PC-3 (cell line): ENCODE results near the gene TUBB. TPM values are rescaled to one million over a fixed set of nuclear protein-coding genes. Genes with fewer than 3 reads are reported as not detected.

Source experiments
- ATAC-seq: fragments of 200-7000 bp; cut with Tn5 transposase; 2 replicates; pipeline ENCODE4 v1.9.1; 2020; ENCODE audit warnings: mild to moderate bottlenecking, moderate library complexity
- BruUV-seq: library from RNA; stranded (reverse); fragments of 400-500 nt; replicated peaks from 2 replicates; lab custom pipeline; 2021; lab: Mats Ljungman, UMichigan
- CTCF ChIA-PET: fragments of 300-600 bp; sonication (Branson Sonifier 250); formaldehyde crosslinking; loops from one replicate; lab custom pipeline; 2022; ENCODE audit warnings: antibody characterized with exemption; lab: Charles Lee
- POLR2A ChIA-PET: fragments of 300-600 bp; sonication (Branson Sonifier 250); formaldehyde crosslinking; loops from one replicate; lab custom pipeline; 2022; ENCODE audit warnings: antibody characterized with exemption; ENCODE audit not compliant: unreplicated experiment; lab: Charles Lee
- DNase-seq: peaks from one replicate; pipeline ENCODE4 v3.0.0-alpha.2; 2015
- H2AFZ ChIP-seq: fragments of 300-600 bp; sonication (generic); 2 replicates; pipeline ENCODE4 v1.6.0; 2016; ENCODE audit warnings: antibody characterized with exemption, low read length
- H3F3A ChIP-seq: fragments of 300-600 bp; sonication (generic); one replicate; pipeline ENCODE4 v1.6.0; 2017; ENCODE audit warnings: antibody characterized with exemption, low read length, control low read depth, mild to moderate bottlenecking; ENCODE audit not compliant: unreplicated experiment
- H3K27ac ChIP-seq: fragments of 300-600 bp; sonication (generic); 2 replicates; pipeline ENCODE4 v1.5.1; 2016; ENCODE audit warnings: mild to moderate bottlenecking, low read length
- H3K27me3 ChIP-seq: fragments of 300-600 bp; sonication (generic); 2 replicates; pipeline ENCODE4 v1.6.1; 2016; ENCODE audit warnings: low read length, mixed read lengths
- H3K36me3 ChIP-seq: fragments of 300-600 bp; sonication (generic); 2 replicates; pipeline ENCODE4 v1.6.1; 2016; ENCODE audit warnings: low read depth, mixed run types, low read length, mixed read lengths
- H3K4me1 ChIP-seq: fragments of 300-600 bp; sonication (generic); 2 replicates; pipeline ENCODE4 v1.5.1; 2016; ENCODE audit warnings: low read length; ENCODE audit not compliant: insufficient read depth
- H3K4me2 ChIP-seq: fragments of 300-600 bp; sonication (generic); 2 replicates; pipeline ENCODE4 v1.6.0; 2016; ENCODE audit warnings: low read length
- H3K4me3 ChIP-seq: fragments of 300-600 bp; sonication (generic); 2 replicates; pipeline ENCODE4 v1.5.1; 2016; ENCODE audit warnings: mild to moderate bottlenecking, low read length, mixed read lengths
- H3K79me2 ChIP-seq: fragments of 300-600 bp; sonication (generic); 2 replicates; pipeline ENCODE4 v1.6.1; 2017; ENCODE audit warnings: low read length, mixed read lengths
- H3K9ac ChIP-seq: fragments of 300-600 bp; sonication (generic); 2 replicates; pipeline ENCODE4 v1.6.0; 2016; ENCODE audit warnings: mild to moderate bottlenecking, low read length
- H3K9me2 ChIP-seq: fragments of 300-600 bp; sonication (generic); replicated peaks from 2 replicates; pipeline ENCODE4 v1.6.1; 2016; ENCODE audit warnings: mixed run types, low read length, mixed read lengths
- H3K9me3 ChIP-seq: fragments of 300-600 bp; sonication (generic); 2 replicates; pipeline ENCODE4 v1.6.1; 2016; ENCODE audit warnings: low read length, mixed read lengths
- H4K20me1 ChIP-seq: fragments of 300-600 bp; sonication (generic); 2 replicates; pipeline ENCODE4 v1.6.1; 2016; ENCODE audit warnings: low read length, mixed read lengths
- EZH2 ChIP-seq: fragments of 300-600 bp; sonication (generic); IDR thresholded peaks from one replicate; pipeline ENCODE4 v1.6.1; 2017; ENCODE audit warnings: antibody characterized with exemption, mild to moderate bottlenecking, low read length; ENCODE audit not compliant: unreplicated experiment
- EZH2phosphoT487 ChIP-seq: fragments of 300-600 bp; sonication (generic); IDR thresholded peaks from 2 replicates; pipeline ENCODE4 v1.6.1; 2018; ENCODE audit warnings: mild to moderate bottlenecking, antibody characterized with exemption, low read length, borderline replicate concordance
- intact Hi-C: fragments of 100-400 bp; cut with micrococcal nuclease; formaldehyde crosslinking; loops from 2 replicates; pipeline ENCODE4 v1.9.0; 2023
- total RNA-seq: library from RNA; depleted of rRNA; stranded (reverse); fragments of >200 nt; gene quantifications from 2 replicates; pipeline ENCODE4 v1.2.3, GENCODE V29; 2014
- TF ChIP-seq, protein P1 (sequence below): fragments of 300-600 bp; sonication (generic); conservative IDR thresholded peaks from 2 replicates; pipeline ENCODE4 v1.5.1; 2017; ENCODE audit warnings: antibody characterized with exemption, low read depth, mild to moderate bottlenecking, low read length

TUBB gene
- total RNA-seq, 1 experiment from 2014 or later = 1,398 TPM

DNA sequence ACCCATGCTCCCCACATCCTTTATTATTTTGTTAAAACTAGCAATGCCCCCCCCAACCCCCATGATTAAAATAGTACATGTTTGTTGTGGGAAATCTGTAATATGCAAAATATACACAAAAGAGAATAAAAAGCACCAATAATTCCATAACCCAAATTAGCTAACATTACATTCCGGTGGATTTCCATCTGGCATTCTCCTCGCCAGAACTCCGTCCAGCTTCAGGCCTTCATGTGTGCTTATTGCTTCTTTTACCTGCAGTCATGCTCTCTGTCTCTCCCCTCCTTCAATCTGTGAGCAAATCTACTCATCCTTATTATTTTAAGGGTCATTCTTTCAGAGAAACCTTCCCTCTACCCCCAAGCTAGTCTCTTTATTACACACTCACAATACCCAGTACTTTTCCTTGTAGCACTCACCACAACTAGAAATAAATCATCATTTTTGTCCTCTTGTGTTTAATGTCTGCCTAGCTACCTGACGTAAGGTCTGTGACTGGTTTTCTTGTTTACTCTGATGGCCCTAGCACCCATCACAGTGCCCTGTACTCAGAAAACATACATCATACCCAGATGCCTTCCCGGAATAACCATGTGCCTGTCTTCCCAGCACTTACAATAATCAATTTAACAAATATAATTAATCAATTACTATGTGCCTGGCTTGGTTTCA is 49.8 kb downstream of the TUBB start:
- DNase-seq (peak; percentile 40), ATAC-seq (peak; percentile 21)
- Histone ChIP-seq H3K9me3 (no peaks in the 10 kb centered on the region), H3K27me3 (no peaks in the 10 kb centered on the region), H3K27ac (peak overlapping the region; percentile 98), H3K4me2 (peak overlapping the region; percentile 74), H3K9me2 (no peaks in the 10 kb centered on the region), H3K4me1 (peaks cover 36% of the 10 kb centered on the region), H2AFZ (peak overlapping the region; percentile 45; the same call in 1 of the 2 replicates), H4K20me1 (no peaks in the 10 kb centered on the region), H3K36me3 (no peaks in the 10 kb centered on the region), H3K9ac (peak overlapping the region; percentile 90), H3K4me3 (no peak overlapping the region), H3K79me2 (no peaks in the 10 kb centered on the region), H3F3A (peaks cover 14% of the 10 kb centered on the region)
- POLR2A ChIA-PET = interaction anchor here (0.6 to 2.7 kb wide), 5 partner anchors 12 to 302 kb away, joined by 3 to 32 read pairs (median 5); no protein-coding TSS in a partner anchor
- TF ChIP-seq, protein P1, sequence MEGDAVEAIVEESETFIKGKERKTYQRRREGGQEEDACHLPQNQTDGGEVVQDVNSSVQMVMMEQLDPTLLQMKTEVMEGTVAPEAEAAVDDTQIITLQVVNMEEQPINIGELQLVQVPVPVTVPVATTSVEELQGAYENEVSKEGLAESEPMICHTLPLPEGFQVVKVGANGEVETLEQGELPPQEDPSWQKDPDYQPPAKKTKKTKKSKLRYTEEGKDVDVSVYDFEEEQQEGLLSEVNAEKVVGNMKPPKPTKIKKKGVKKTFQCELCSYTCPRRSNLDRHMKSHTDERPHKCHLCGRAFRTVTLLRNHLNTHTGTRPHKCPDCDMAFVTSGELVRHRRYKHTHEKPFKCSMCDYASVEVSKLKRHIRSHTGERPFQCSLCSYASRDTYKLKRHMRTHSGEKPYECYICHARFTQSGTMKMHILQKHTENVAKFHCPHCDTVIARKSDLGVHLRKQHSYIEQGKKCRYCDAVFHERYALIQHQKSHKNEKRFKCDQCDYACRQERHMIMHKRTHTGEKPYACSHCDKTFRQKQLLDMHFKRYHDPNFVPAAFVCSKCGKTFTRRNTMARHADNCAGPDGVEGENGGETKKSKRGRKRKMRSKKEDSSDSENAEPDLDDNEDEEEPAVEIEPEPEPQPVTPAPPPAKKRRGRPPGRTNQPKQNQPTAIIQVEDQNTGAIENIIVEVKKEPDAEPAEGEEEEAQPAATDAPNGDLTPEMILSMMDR = no peak
- no peak for TF ChIP-seq EZH2
- no peak for TF ChIP-seq EZH2phosphoT487
- TSS peak; percentile 92 for BruUV-seq
- intact Hi-C loops = loop anchor here (1.0 to 2.0 kb wide), 3 partner anchors 12 to 21 kb away; no protein-coding TSS in a partner anchor
- CTCF ChIA-PET = interaction anchor here (1.8 kb wide), 1 partner anchor 52 kb away, joined by 5 read pairs; no protein-coding TSS in a partner anchor

DNA sequence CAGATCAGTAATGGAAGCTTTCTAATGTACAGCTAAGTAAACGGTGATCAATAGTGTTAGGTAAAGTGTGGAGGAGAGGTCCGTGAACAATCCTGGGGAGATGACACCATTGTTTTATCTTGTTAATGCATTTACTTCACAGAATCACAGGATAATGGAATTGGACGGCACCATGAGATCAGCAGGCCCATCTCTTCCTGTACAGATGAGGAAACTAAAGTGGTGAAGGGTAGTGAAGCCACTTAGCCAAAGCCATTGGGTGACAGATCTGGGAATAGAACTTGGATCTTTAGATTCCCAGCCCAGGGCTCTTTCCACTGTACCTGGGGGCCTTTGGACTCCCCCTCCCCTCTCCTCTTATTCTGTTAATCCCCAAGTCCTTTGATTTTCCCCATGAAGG is 50.4 kb downstream of the TUBB start:
- Histone ChIP-seq H3K4me3 (no peak overlapping the region), H3K9me3 (no peaks in the 10 kb centered on the region), H3K27ac (peak overlapping the region; percentile 98), H3K4me2 (peak overlapping the region; percentile 74), H4K20me1 (no peaks in the 10 kb centered on the region), H3K4me1 (peaks cover 36% of the 10 kb centered on the region), H2AFZ (no peak overlapping the region), H3F3A (peaks cover 14% of the 10 kb centered on the region), H3K36me3 (no peaks in the 10 kb centered on the region), H3K27me3 (no peaks in the 10 kb centered on the region), H3K9me2 (no peaks in the 10 kb centered on the region), H3K79me2 (no peaks in the 10 kb centered on the region), H3K9ac (peak overlapping the region; percentile 90)
- DNase-seq = no peak
- ATAC-seq = no peak
- intact Hi-C loops = no loop called here
- POLR2A ChIA-PET = interaction anchor here (2.7 kb wide), 1 partner anchor 11 kb away, joined by 12 read pairs; no protein-coding TSS in a partner anchor
- CTCF ChIA-PET = no interaction called here
- no TSS peak for BruUV-seq
- TF ChIP-seq, protein P1 = no peak
- TF ChIP-seq EZH2 (no peak), EZH2phosphoT487 (no peak)

DNA sequence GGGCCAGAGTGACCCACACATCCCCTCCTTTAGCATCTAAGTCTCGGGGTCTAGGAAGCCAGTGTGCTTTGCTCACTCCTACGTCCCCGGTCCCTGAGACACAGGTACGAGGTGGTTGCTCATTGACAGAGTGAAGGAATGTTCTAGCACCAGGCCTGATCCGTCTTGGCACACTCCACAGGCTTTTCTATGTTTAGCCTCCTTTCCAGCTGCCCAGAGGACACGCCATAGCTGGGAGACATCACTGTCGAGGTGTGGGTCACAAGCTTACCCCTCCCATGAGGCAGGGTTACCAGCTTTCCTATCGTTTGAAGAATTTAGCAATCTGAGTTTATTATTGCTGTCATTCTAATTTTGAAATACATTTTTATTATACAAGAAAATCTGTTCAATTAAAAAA is 54.5 kb downstream of the TUBB start:
- H3K36me3 ChIP-seq = no peaks in the 10 kb centered on the region
- peaks cover 8% of the 10 kb centered on the region for H3F3A ChIP-seq
- H3K4me1 ChIP-seq = peaks cover 28% of the 10 kb centered on the region
- H3K9me2 ChIP-seq = no peaks in the 10 kb centered on the region
- ChIA-PET POLR2A (interaction anchor here (0.5 kb wide), 1 partner anchor 109 kb away, joined by 3 read pairs; no protein-coding TSS in a partner anchor), CTCF (no interaction called here)
- H3K4me2 ChIP-seq = no peak overlapping the region
- BruUV-seq = no TSS peak
- no peak overlapping the region for H3K27ac ChIP-seq
- H3K9me3 ChIP-seq = no peaks in the 10 kb centered on the region
- no peak overlapping the region for H2AFZ ChIP-seq
- H3K4me3 ChIP-seq = no peak overlapping the region
- no peaks in the 10 kb centered on the region for H3K27me3 ChIP-seq
- H4K20me1 ChIP-seq = no peaks in the 10 kb centered on the region
- no peak overlapping the region for H3K9ac ChIP-seq
- no peak for DNase-seq
- intact Hi-C loops = no loop called here
- no peaks in the 10 kb centered on the region for H3K79me2 ChIP-seq
- no peak for ATAC-seq
- TF ChIP-seq EZH2 (no peak), EZH2phosphoT487 (no peak)
- TF ChIP-seq, protein P1 = no peak
